HS-5 (cell line): ENCODE results near the gene UBE2D2.
"Not testable (repeated sequence)": the region's sequence is repeated elsewhere in the genome, so short reads cannot be mapped to it uniquely, and the experiment has no call there.

Experiments
- DNase-seq: peaks from one replicate; pipeline ENCODE4 v3.0.0-alpha.2; 2012; ENCODE audit warnings: low read depth

UBE2D2 gene

GRCh38 chr5:139560752-139561654 is at the start of gene UBE2D2:
Gene UBE2D2 (plus strand): TSS chr5:139561339. CDS start chr5:139561792, 453 bp downstream.
- DNase-seq, result peak; percentile 89

GRCh38 chr5:139512786-139513390 is 48.3 kb upstream of the UBE2D2 start:
- DNase-seq, result no peak

GRCh38 chr5:139513434-139513833 is 47.7 kb upstream of the UBE2D2 start:
- peak; percentile 44 for DNase-seq

- no peak for DNase-seq
These were observed 47.2 kb upstream of the UBE2D2 start for GRCh38 chr5:139513852-139514485.

GRCh38 chr5:139514486-139514856 is 46.7 kb upstream of the UBE2D2 start:
- DNase-seq, result no peak

GRCh38 chr5:139517683-139518564 is 43.2 kb upstream of the UBE2D2 start:
- peak; percentile 44 for DNase-seq

- DNase-seq, result no peak
These were observed 37.3 kb upstream of the UBE2D2 start for GRCh38 chr5:139523635-139524445.

GRCh38 chr5:139524446-139524845 is 36.7 kb upstream of the UBE2D2 start:
- no peak for DNase-seq

GRCh38 chr5:139524940-139525585 is 36.1 kb upstream of the UBE2D2 start:
- no peak for DNase-seq

GRCh38 chr5:139525586-139526308 is 35.4 kb upstream of the UBE2D2 start:
- not testable (repeated sequence) for DNase-seq

- DNase-seq, result not testable (repeated sequence)
These were observed 34.6 kb upstream of the UBE2D2 start for GRCh38 chr5:139526309-139527089.

GRCh38 chr5:139527090-139527470 is 34.1 kb upstream of the UBE2D2 start:
- DNase-seq, result not testable (repeated sequence)

GRCh38 chr5:139527896-139528467 is 33.2 kb upstream of the UBE2D2 start:
- DNase-seq, result not testable (repeated sequence)

- not testable (repeated sequence) for DNase-seq
These were observed 32.4 kb upstream of the UBE2D2 start for GRCh38 chr5:139528695-139529094.

GRCh38 chr5:139530079-139530478 is 31.1 kb upstream of the UBE2D2 start:
- DNase-seq, result not testable (repeated sequence)

- no peak for DNase-seq
These were observed 29.4 kb upstream of the UBE2D2 start for GRCh38 chr5:139531772-139532169.

GRCh38 chr5:139543423-139543991 is 17.6 kb upstream of the UBE2D2 start:
- no peak for DNase-seq

GRCh38 chr5:139546593-139546992 is 14.5 kb upstream of the UBE2D2 start:
- not testable (repeated sequence) for DNase-seq
